Liver (tissue), 3 donors: ENCODE results near the gene SPR.

Source experiments
- HNF4A ChIP-seq, 2 donors: conservative IDR thresholded peaks; 2 replicates each; pipeline ENCODE4 v1.6.1; 2016; ENCODE audit warnings: antibody characterized with exemption in 2 of 2, mild to moderate bottlenecking in 2 of 2
- RAD21 ChIP-seq, 2 donors: IDR thresholded peaks; 2 replicates each; pipeline ENCODE4 v1.6.1; 2016; ENCODE audit warnings: antibody characterized with exemption in 2 of 2, mild to moderate bottlenecking in 2 of 2
- SP1 ChIP-seq: IDR thresholded peaks from 2 replicates; pipeline ENCODE4 v1.6.1; 2018; ENCODE audit warnings: antibody characterized with exemption, mild to moderate bottlenecking
- YY1 ChIP-seq: IDR thresholded peaks from 2 replicates; pipeline ENCODE4 v1.6.1; 2016; ENCODE audit warnings: antibody characterized with exemption, mild to moderate bottlenecking
- TF ChIP-seq, protein P1 (sequence below): fragments of 150-350 bp; IDR thresholded peaks from 2 replicates; pipeline ENCODE4 v1.5.1; 2017; ENCODE audit warnings: improper control_type of control experiment, low read depth, low read length; ENCODE audit not compliant: missing input control
- TF ChIP-seq, protein P2 (sequence below): IDR thresholded peaks from 2 replicates; pipeline ENCODE4 v1.6.1; 2016; ENCODE audit warnings: antibody characterized with exemption
- TF ChIP-seq, protein P3 (sequence below): IDR thresholded peaks from 2 replicates; pipeline ENCODE4 v1.6.1; 2016; ENCODE audit warnings: antibody characterized with exemption, mild to moderate bottlenecking
- donor health status: healthy.
- donor health status: healthy.

DNA sequence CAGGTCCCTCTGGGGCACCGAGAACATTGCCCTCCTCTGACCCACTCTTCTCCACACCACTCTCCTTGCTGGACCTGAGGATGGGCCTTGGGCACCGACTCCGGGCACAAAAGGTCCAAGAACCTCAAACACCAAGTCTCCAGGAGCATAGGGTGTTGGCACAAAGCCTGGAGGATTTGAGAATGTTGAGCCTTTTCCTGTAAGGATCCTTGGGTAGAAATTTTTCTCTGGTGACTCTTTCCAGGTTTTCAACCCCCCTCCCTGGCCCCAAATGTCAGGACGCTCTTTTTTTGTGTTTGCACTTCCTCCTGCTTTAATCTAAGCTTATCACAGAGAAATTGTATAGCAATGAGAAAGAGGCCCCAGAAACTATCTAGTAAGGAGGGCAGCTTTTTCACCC lies 9.2 kb downstream of the SPR start:
- TF ChIP-seq SP1 (no peak), RAD21 (IDR thresholded peaks at IDR 0.05) (no peak), YY1 (no peak), HNF4A (conservative IDR thresholded peaks at IDR 0.05) (no peak)
- TF ChIP-seq, protein P1, sequence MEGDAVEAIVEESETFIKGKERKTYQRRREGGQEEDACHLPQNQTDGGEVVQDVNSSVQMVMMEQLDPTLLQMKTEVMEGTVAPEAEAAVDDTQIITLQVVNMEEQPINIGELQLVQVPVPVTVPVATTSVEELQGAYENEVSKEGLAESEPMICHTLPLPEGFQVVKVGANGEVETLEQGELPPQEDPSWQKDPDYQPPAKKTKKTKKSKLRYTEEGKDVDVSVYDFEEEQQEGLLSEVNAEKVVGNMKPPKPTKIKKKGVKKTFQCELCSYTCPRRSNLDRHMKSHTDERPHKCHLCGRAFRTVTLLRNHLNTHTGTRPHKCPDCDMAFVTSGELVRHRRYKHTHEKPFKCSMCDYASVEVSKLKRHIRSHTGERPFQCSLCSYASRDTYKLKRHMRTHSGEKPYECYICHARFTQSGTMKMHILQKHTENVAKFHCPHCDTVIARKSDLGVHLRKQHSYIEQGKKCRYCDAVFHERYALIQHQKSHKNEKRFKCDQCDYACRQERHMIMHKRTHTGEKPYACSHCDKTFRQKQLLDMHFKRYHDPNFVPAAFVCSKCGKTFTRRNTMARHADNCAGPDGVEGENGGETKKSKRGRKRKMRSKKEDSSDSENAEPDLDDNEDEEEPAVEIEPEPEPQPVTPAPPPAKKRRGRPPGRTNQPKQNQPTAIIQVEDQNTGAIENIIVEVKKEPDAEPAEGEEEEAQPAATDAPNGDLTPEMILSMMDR, result no peak
- TF ChIP-seq, protein P2, sequence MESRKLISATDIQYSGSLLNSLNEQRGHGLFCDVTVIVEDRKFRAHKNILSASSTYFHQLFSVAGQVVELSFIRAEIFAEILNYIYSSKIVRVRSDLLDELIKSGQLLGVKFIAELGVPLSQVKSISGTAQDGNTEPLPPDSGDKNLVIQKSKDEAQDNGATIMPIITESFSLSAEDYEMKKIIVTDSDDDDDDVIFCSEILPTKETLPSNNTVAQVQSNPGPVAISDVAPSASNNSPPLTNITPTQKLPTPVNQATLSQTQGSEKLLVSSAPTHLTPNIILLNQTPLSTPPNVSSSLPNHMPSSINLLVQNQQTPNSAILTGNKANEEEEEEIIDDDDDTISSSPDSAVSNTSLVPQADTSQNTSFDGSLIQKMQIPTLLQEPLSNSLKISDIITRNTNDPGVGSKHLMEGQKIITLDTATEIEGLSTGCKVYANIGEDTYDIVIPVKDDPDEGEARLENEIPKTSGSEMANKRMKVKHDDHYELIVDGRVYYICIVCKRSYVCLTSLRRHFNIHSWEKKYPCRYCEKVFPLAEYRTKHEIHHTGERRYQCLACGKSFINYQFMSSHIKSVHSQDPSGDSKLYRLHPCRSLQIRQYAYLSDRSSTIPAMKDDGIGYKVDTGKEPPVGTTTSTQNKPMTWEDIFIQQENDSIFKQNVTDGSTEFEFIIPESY, result no peak
- TF ChIP-seq, protein P3, sequence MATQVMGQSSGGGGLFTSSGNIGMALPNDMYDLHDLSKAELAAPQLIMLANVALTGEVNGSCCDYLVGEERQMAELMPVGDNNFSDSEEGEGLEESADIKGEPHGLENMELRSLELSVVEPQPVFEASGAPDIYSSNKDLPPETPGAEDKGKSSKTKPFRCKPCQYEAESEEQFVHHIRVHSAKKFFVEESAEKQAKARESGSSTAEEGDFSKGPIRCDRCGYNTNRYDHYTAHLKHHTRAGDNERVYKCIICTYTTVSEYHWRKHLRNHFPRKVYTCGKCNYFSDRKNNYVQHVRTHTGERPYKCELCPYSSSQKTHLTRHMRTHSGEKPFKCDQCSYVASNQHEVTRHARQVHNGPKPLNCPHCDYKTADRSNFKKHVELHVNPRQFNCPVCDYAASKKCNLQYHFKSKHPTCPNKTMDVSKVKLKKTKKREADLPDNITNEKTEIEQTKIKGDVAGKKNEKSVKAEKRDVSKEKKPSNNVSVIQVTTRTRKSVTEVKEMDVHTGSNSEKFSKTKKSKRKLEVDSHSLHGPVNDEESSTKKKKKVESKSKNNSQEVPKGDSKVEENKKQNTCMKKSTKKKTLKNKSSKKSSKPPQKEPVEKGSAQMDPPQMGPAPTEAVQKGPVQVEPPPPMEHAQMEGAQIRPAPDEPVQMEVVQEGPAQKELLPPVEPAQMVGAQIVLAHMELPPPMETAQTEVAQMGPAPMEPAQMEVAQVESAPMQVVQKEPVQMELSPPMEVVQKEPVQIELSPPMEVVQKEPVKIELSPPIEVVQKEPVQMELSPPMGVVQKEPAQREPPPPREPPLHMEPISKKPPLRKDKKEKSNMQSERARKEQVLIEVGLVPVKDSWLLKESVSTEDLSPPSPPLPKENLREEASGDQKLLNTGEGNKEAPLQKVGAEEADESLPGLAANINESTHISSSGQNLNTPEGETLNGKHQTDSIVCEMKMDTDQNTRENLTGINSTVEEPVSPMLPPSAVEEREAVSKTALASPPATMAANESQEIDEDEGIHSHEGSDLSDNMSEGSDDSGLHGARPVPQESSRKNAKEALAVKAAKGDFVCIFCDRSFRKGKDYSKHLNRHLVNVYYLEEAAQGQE, result no peak
